ENCODE data around the gene LANCL2.
"Not testable (repeated sequence)": the region's sequence is repeated elsewhere in the genome, so short reads cannot be mapped to it uniquely, and the experiment has no call there.

LANCL2 gene

GRCh38 chr7:55415173-55415778, 50.1 kb downstream of the LANCL2 start:
- H3K36me3 ChIP-seq: no peaks in the 10 kb centered on the region; the same call in 1 of the 2 replicates
- no peaks in the 10 kb centered on the region for H3K9me3 ChIP-seq (ENCODE audit: severe bottlenecking)
- no peaks in the 10 kb centered on the region for H3K27me3 ChIP-seq (ENCODE audit: insufficient read depth, low read depth, severe bottlenecking)
- H3K4me3 ChIP-seq (ENCODE audit: low read depth, low read length): no peak overlapping the region
- TF ChIP-seq CTCF (IDR thresholded peaks at IDR 0.05; ENCODE audit: low read depth, low read length): peak; percentile 57
- H3K27ac ChIP-seq: no peak overlapping the region
- DNase-seq: peak; percentile 79

GRCh38 chr7:55417456-55417855, 52.3 kb downstream of the LANCL2 start:
- not testable (repeated sequence) for H3K36me3 ChIP-seq; H3K27ac ChIP-seq; H3K27me3 ChIP-seq (ENCODE audit: insufficient read depth, low read depth, severe bottlenecking); DNase-seq; H3K4me3 ChIP-seq (ENCODE audit: low read depth, low read length); H3K9me3 ChIP-seq (ENCODE audit: severe bottlenecking)

GRCh38 chr7:55420530-55420929, 55.4 kb downstream of the LANCL2 start:
- H3K27ac ChIP-seq: no peak overlapping the region
- no peak overlapping the region for H3K4me3 ChIP-seq (ENCODE audit: low read depth, low read length)
- no peak for TF ChIP-seq CTCF (IDR thresholded peaks at IDR 0.05; ENCODE audit: low read depth, low read length)
- H3K27me3 ChIP-seq (ENCODE audit: insufficient read depth, low read depth, severe bottlenecking): no peaks in the 10 kb centered on the region
- H3K36me3 ChIP-seq: peaks cover 5% of the 10 kb centered on the region
- no peak for DNase-seq
- H3K9me3 ChIP-seq (ENCODE audit: severe bottlenecking): no peaks in the 10 kb centered on the region

GRCh38 chr7:55423277-55423711, 58.2 kb downstream of the LANCL2 start:
- H3K27me3 ChIP-seq (ENCODE audit: insufficient read depth, low read depth, severe bottlenecking): no peaks in the 10 kb centered on the region
- no peaks in the 10 kb centered on the region for H3K9me3 ChIP-seq (ENCODE audit: severe bottlenecking)
- DNase-seq: no peak
- no peak overlapping the region for H3K4me3 ChIP-seq (ENCODE audit: low read depth, low read length)
- no peak overlapping the region for H3K27ac ChIP-seq
- H3K36me3 ChIP-seq: peaks cover 11% of the 10 kb centered on the region
- TF ChIP-seq CTCF (IDR thresholded peaks at IDR 0.05; ENCODE audit: low read depth, low read length): peak; percentile 24; the same call in 1 of the 2 replicates

- no peak overlapping the region for H3K27ac ChIP-seq
- no peaks in the 10 kb centered on the region for H3K9me3 ChIP-seq (ENCODE audit: severe bottlenecking)
- no peak overlapping the region for H3K4me3 ChIP-seq (ENCODE audit: low read depth, low read length)
- DNase-seq: no peak
- peaks cover 11% of the 10 kb centered on the region for H3K36me3 ChIP-seq
- no peaks in the 10 kb centered on the region for H3K27me3 ChIP-seq (ENCODE audit: insufficient read depth, low read depth, severe bottlenecking)
- no peak for TF ChIP-seq CTCF (IDR thresholded peaks at IDR 0.05; ENCODE audit: low read depth, low read length)
Observed at GRCh38 chr7:55423891-55424290, 58.8 kb downstream of the LANCL2 start.

GRCh38 chr7:55425141-55425752, 60.1 kb downstream of the LANCL2 start:
- DNase-seq: no peak
- no peak overlapping the region for H3K27ac ChIP-seq
- TF ChIP-seq CTCF (IDR thresholded peaks at IDR 0.05; ENCODE audit: low read depth, low read length): no peak
- no peak overlapping the region for H3K4me3 ChIP-seq (ENCODE audit: low read depth, low read length)
- peaks cover 11% of the 10 kb centered on the region for H3K36me3 ChIP-seq
- no peaks in the 10 kb centered on the region for H3K9me3 ChIP-seq (ENCODE audit: severe bottlenecking)
- H3K27me3 ChIP-seq (ENCODE audit: insufficient read depth, low read depth, severe bottlenecking): no peaks in the 10 kb centered on the region
